Vagina (tissue), 2 donors: Measurements from ENCODE around the gene EXOC6B. TPM values are rescaled to one million over a fixed set of nuclear protein-coding genes. Genes with fewer than 3 reads are reported as not detected.

Experiments used
- DNase-seq, 2 donors: peaks; one replicate each; pipeline ENCODE4 v3.0.0-alpha.2; 2017; ENCODE audit errors: extremely low spot score in 2 of 2
- H3K27ac ChIP-seq: fragments of 200-600 bp; sonication (generic); one replicate; pipeline ENCODE4 v1.5.1; 2019
- H3K27me3 ChIP-seq: fragments of 200-600 bp; sonication (generic); one replicate; pipeline ENCODE4 v1.5.1; 2019
- H3K36me3 ChIP-seq, 2 donors: fragments of 200-600 bp; sonication (generic); one replicate each; pipeline ENCODE4 v1.5.1; 2017 to 2019
- H3K4me1 ChIP-seq: fragments of 200-600 bp; sonication (generic); one replicate; pipeline ENCODE4 v1.5.1; 2019
- H3K4me3 ChIP-seq, 2 donors: fragments of 200-600 bp; sonication (generic); 1 replicate in 1 of 2; 2 replicates in 1 of 2; pipeline ENCODE4 v1.5.1; 2016 to 2019
- H3K9me3 ChIP-seq: fragments of 200-600 bp; sonication (generic); one replicate; pipeline ENCODE4 v1.5.1; 2019
- CTCF ChIP-seq, 3 experiments: fragments of 450-650 bp in 2 of 3; fragments of 200-600 bp in 1 of 3; sonication (generic) in 1 of 3; IDR thresholded peaks; one replicate each; pipeline ENCODE4 v1.5.1; 2017 to 2019; ENCODE audit warnings: antibody characterized with exemption in 3 of 3, mild to moderate bottlenecking in 2 of 3, moderate library complexity in 2 of 3
- POLR2A ChIP-seq, 2 donors: fragments of 450-650 bp; IDR thresholded peaks; one replicate each; pipeline ENCODE4 v1.6.1; 2017; ENCODE audit warnings: antibody characterized with exemption in 2 of 2, mild to moderate bottlenecking in 2 of 2, moderate library complexity in 2 of 2
- POLR2AphosphoS5 ChIP-seq, 2 donors: sonication (generic); formaldehyde crosslinking; IDR thresholded peaks; one replicate each; pipeline ENCODE4 v1.9.0; 2017; ENCODE audit warnings: antibody characterized with exemption in 2 of 2, mild to moderate bottlenecking in 2 of 2, low read depth in 1 of 2; ENCODE audit not compliant: insufficient read depth in 1 of 2
- intact Hi-C: fragments of 100-400 bp; cut with DNase I; formaldehyde crosslinking; loops from one replicate; pipeline ENCODE4 v1.15.1; 2023
- total RNA-seq: library from RNA; depleted of rRNA; stranded (reverse); fragments of >200 nt; gene quantifications from one replicate; pipeline ENCODE4 v1.2.3, GENCODE V29; 2016

Gene EXOC6B
- total RNA-seq, 1 donor from 2014 or later = 41.5 TPM

- no peaks in the 10 kb centered on the region for H3K27me3 ChIP-seq
- H3K9me3 ChIP-seq = no peaks in the 10 kb centered on the region
- intact Hi-C loops = loop anchor here (10.0 kb wide), 1 partner anchor 435 kb away; the partner anchor contains the start of gene CYP26B1
- DNase-seq = no peak
- no peak overlapping the region for H3K4me3 ChIP-seq
- no peak overlapping the region for H3K27ac ChIP-seq
- no peaks in the 10 kb centered on the region for H3K36me3 ChIP-seq
- H3K4me1 ChIP-seq = no peaks in the 10 kb centered on the region
- TF ChIP-seq POLR2A (IDR thresholded peaks at IDR 0.05) = no peak
- peak in 2 of 3 experiments; percentile 41 to 45 for TF ChIP-seq CTCF (IDR thresholded peaks at IDR 0.05)
- no peak for TF ChIP-seq POLR2AphosphoS5 (IDR thresholded peaks at IDR 0.05; ENCODE audit: insufficient read depth in 1 of 2, low read depth in 1 of 2)
These were observed 246.1 kb downstream of the EXOC6B start for GRCh38 chr2:72579591-72580180.

GRCh38 chr2:72576861-72577260, 249.0 kb downstream of the EXOC6B start:
- no peak overlapping the region for H3K27ac ChIP-seq
- no peaks in the 10 kb centered on the region for H3K9me3 ChIP-seq
- intact Hi-C loops = no loop called here
- no peak overlapping the region for H3K4me3 ChIP-seq
- no peaks in the 10 kb centered on the region for H3K36me3 ChIP-seq
- no peak for DNase-seq
- no peaks in the 10 kb centered on the region for H3K27me3 ChIP-seq
- no peaks in the 10 kb centered on the region for H3K4me1 ChIP-seq
- TF ChIP-seq CTCF (IDR thresholded peaks at IDR 0.05) (no peak), POLR2AphosphoS5 (IDR thresholded peaks at IDR 0.05; ENCODE audit: insufficient read depth in 1 of 2, low read depth in 1 of 2) (no peak), POLR2A (IDR thresholded peaks at IDR 0.05) (no peak)

GRCh38 chr2:72576459-72576858, 249.4 kb downstream of the EXOC6B start:
- DNase-seq = no peak
- H3K27me3 ChIP-seq = no peaks in the 10 kb centered on the region
- TF ChIP-seq CTCF (IDR thresholded peaks at IDR 0.05) (no peak), POLR2A (IDR thresholded peaks at IDR 0.05) (no peak), POLR2AphosphoS5 (IDR thresholded peaks at IDR 0.05; ENCODE audit: insufficient read depth in 1 of 2, low read depth in 1 of 2) (no peak)
- no peaks in the 10 kb centered on the region for H3K9me3 ChIP-seq
- no peak overlapping the region for H3K27ac ChIP-seq
- no peak overlapping the region for H3K4me3 ChIP-seq
- no peaks in the 10 kb centered on the region for H3K4me1 ChIP-seq
- no peaks in the 10 kb centered on the region for H3K36me3 ChIP-seq
- intact Hi-C loops = no loop called here

- Histone ChIP-seq H3K36me3 (no peaks in the 10 kb centered on the region), H3K4me1 (no peaks in the 10 kb centered on the region), H3K9me3 (no peaks in the 10 kb centered on the region), H3K27ac (no peak overlapping the region), H3K27me3 (no peaks in the 10 kb centered on the region), H3K4me3 (no peak overlapping the region)
- TF ChIP-seq CTCF (IDR thresholded peaks at IDR 0.05) (no peak), POLR2A (IDR thresholded peaks at IDR 0.05) (no peak), POLR2AphosphoS5 (IDR thresholded peaks at IDR 0.05; ENCODE audit: insufficient read depth in 1 of 2, low read depth in 1 of 2) (no peak)
- DNase-seq = no peak
- intact Hi-C loops = no loop called here
These were observed 250.9 kb downstream of the EXOC6B start for GRCh38 chr2:72574886-72575285.

- Histone ChIP-seq H3K4me3 (no peak overlapping the region), H3K27me3 (no peaks in the 10 kb centered on the region), H3K9me3 (no peaks in the 10 kb centered on the region), H3K36me3 (no peaks in the 10 kb centered on the region), H3K27ac (no peak overlapping the region), H3K4me1 (no peaks in the 10 kb centered on the region)
- no peak for DNase-seq
- intact Hi-C loops = no loop called here
- TF ChIP-seq CTCF (IDR thresholded peaks at IDR 0.05) (no peak), POLR2A (IDR thresholded peaks at IDR 0.05) (no peak), POLR2AphosphoS5 (IDR thresholded peaks at IDR 0.05; ENCODE audit: insufficient read depth in 1 of 2, low read depth in 1 of 2) (no peak)
These were observed 252.6 kb downstream of the EXOC6B start for GRCh38 chr2:72573232-72573631.
